Activated T-cell treated with anti-CD3 and anti-CD28 coated beads for 1 hour (primary cell): Measurements from ENCODE around the gene RBM47.
"Not testable (repeated sequence)": the region's sequence is repeated elsewhere in the genome, so short reads cannot be mapped to it uniquely, and the experiment has no call there.

ENCODE experiments used
- DNase-seq: peaks from one replicate; pipeline ENCODE4 v3.0.0-alpha.2; 2020; ENCODE audit warnings: low read depth

RBM47 gene

GRCh38 chr4:40526741-40527140, 102.9 kb downstream of the RBM47 start:
- no peak for DNase-seq

DNA sequence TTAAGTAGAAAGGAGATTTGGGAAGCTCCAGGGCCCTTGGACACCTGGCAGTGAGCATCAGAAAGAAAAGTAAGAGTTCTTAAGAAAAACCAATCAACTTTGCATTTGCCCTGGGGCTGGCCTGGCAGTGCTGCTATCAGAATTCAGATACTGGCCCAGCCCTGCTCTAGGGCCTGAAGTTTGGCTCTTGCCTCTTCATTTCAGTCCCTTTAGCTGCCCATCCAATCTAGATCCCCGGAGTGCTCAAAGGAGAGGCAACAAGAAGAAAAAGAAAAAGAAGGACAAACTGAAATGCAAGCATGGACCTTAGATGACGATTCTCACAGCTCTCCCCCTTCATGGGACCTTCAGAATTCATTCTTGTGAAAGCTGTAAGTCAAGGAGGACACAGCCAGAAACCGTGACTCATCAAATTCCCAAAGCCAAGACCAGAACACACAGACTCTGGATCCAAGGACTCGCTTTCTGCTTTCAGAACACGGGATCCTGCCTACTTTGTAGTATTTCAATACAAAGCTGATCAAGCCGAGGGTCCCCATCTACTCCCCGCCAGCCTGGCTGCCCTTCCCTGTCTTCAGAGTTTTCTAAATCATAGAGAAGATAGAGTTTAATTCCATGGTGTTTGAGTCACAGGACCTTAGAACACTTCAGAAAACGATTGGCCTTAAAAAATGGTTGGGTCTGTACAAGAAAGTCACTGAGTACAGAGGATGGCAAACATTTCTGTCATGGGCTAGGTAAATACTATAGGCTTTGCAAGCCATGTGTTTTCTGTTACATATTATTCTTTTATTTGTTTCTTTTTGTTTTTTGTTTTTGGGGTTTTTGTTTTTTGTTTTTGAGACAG, 103.7 kb downstream of the RBM47 start:
- DNase-seq, result no peak

GRCh38 chr4:40524366-40525041, 105.2 kb downstream of the RBM47 start:
- DNase-seq, result no peak

DNA sequence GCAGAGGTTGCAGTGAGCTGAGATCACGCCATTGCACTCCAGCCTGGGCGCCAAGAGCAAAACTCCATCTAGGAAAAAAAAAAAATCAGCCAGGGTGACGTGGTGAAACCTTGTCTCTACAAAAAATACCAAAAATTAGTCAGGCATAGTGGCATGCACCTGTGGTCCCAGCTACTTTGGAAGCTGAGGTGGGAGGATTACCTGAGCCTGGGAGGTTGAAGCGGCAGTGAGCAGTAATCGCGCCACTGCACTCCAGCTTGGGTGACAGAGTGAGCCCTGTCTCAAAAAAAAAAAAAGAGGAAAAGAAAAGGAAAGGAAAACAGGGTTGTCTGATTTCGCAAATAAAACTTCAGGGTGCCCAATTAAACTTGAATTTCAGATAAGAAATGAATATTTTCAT, 106.1 kb downstream of the RBM47 start:
- no peak for DNase-seq

GRCh38 chr4:40521957-40522356, 107.7 kb downstream of the RBM47 start:
- DNase-seq, result no peak

- no peak for DNase-seq
These were observed 109.1 kb downstream of the RBM47 start for GRCh38 chr4:40520533-40520932.

DNA sequence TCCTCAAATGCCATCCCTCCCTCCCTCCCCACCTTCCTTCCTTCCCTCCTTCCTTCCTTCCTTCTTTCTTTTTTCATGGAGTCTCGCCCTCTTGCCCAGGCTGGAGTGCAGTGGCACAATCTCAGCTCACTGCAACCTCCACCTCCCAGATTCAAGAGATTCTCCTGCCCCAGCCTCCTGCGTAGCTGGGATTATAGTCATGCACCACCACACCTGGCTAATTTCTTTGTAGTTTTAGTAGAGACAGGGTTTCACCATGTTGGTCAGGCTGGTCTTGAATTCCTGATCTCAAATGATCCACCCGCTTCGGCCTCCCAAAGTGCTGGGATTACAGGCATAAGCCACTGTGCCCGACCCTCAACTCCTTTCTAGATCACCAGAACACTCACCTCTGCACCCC, 112.6 kb downstream of the RBM47 start:
- DNase-seq, result not testable (repeated sequence)

DNA sequence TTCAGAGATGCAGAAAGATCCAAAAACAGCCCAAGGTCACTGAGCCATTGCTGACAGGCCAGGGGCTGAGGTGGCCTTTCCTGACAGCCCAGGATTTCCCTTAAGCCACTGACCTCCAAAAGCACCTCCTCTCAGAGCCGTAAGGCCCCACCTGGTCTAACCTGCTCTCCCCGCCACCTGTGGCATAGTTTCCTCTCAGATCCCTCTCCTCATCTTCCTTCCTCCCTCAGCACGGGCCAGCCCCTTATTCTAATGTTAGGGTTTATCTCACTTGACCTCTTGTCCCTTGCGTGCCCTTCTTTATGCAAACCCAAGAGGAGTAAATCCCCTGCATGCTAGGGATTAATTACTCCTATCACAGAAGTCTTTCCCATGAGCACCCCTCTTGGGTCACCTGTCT, 113.0 kb downstream of the RBM47 start:
- DNase-seq, result no peak

DNA sequence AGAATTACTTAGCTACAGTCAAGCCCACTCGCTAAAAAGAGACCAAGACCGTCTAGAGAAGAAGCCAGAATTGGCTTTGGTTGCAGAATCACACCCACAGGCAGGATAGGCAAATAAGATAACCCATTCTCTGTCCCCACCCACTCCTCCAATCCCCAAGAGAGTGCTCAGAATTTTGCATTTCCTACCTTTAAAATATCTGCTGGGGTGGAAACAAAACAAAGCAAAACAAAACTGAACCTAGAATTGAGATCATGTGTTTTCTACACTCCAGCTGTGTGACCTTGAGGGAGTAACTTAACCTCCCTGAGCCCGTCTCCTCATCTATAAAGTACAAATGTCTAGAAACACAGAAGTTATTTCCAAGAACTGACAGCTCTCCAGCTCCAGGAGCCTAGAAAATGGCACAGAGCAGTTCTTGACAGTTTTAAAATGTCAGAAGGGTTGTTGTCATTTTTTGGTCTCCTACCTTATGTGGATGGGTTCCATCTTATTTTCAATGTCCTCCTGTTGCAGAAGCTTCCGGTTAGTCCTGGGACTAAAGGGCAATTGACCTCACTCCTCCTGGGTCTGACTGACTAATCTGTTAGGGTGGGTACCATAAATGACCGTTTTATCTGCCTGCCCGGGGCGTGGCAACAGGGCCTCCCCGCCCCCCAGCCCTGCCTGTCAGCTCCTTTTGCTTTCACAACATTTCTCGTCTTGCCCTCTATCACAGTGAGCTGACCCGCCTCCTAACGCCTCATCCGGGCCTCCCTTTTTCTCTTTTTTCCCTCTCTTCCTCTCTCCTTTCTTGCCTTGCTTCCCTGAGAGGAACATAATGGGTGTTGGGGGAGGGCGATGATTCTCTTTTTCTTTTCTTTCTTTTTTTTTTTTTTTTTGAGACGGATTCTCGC, 114.0 kb downstream of the RBM47 start:
- DNase-seq, result no peak

GRCh38 chr4:40515037-40515397, 114.6 kb downstream of the RBM47 start:
- no peak for DNase-seq

DNA sequence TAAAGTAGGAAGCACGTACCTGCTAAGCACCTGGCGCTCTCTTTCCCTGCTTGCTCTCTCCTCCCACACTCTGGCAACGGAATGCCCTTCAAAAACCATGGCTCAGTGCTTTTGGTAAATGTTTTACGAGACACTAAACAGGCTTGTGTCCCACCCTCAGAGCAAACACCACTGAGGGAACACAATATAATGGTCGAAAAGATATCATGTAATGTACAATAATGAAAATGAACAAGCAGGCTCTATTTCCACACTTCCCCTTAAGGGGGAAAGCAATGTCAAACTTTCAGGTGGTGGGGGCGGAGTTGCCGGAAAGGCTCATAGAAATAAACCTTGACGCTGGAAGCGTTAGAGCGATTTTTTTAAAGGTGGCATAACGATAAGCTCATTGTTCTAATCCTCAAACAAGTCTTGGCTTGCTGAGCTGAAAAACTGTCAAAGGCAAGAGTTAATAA, 115.1 kb downstream of the RBM47 start:
- DNase-seq, result no peak

DNA sequence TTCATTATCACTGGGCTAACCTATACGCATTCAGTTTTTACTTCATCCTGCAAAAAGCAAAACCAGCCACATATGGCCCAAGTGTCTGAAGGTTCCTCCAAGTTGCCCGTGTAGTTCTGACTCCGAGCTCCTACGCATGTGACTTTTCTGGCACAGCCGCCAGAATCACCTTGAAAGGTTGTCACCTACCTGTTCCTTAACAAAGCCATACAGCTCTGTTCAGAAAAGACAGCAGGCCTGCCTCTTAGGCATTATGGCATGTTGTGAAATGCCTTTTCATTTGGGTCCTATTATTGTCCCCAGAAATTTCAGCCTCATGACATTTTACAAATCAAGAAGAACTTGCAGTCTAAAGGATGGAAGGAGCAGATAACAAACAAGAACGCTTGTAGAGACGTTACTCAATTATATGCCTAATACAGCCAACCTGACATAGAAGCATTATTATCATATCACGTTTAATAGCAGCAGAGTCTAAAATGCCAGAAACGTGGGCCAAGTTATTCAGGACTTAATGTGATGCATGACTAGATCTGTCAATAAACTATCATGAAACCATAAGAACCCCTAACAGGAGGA, 118.5 kb downstream of the RBM47 start:
- DNase-seq, result no peak

DNA sequence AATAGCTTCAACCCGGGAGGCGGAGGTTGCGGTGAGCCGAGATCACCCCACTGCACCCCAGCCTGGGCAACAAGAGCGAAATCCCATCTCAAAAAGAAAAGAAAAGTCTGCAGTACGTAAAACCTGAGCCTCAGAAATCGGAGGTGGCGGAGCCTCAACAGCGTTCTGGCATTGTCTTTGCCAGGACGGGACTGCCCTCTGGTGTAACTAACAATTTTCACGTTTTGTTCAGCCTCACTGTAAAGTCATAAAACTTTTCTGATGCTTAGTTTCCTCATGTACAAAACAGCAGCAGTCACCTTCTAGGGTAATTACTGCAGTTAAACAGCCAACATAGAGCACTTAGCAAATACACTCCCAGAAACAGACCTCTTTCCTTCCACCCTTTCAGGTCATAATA, 121.7 kb downstream of the RBM47 start:
- no peak for DNase-seq

DNA sequence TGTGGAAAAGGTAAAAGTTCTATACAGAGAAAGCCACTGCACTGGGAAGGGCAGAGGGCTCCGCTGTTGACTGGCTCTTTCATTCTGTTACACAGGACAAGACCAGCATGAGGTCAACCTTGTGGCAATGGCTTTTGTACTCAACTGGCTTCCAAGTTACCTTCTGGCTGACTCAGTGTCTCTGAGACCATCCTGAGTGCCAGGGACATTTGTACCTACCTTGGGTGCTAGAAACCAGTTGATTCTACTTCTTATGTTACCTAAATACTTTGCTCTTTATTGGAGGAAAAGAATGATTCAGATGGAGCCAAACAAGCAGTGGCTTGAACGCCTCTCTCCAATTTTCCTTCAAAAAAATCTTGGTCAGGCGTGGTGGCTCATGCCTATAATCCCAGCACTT, 123.2 kb downstream of the RBM47 start:
- no peak for DNase-seq

DNA sequence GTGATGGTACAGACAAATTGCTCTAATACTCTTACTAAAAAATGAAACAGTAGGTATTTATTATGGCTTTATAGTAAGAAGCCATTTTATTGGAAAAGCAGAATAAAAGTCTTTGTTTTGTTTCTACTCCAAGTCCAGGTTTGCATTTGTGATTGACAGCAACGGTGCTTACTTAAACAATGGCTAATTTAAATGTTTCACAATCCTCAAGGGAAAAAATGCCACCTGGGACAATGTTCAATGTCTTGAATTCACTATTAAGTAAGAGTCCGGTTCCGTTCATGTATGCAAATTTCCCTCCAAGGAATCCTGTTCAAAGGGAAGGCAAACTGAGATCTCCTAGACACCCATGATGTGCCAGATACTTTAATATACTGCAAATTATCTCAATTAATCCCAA, 123.6 kb downstream of the RBM47 start:
- no peak for DNase-seq

GRCh38 chr4:40502934-40503333, 126.7 kb downstream of the RBM47 start:
- DNase-seq, result no peak

GRCh38 chr4:40502220-40502619, 127.4 kb downstream of the RBM47 start:
- DNase-seq, result no peak

- no peak for DNase-seq
These were observed 128.9 kb downstream of the RBM47 start for GRCh38 chr4:40500781-40501180.

GRCh38 chr4:40493160-40493559, 136.5 kb downstream of the RBM47 start:
- DNase-seq, result no peak

DNA sequence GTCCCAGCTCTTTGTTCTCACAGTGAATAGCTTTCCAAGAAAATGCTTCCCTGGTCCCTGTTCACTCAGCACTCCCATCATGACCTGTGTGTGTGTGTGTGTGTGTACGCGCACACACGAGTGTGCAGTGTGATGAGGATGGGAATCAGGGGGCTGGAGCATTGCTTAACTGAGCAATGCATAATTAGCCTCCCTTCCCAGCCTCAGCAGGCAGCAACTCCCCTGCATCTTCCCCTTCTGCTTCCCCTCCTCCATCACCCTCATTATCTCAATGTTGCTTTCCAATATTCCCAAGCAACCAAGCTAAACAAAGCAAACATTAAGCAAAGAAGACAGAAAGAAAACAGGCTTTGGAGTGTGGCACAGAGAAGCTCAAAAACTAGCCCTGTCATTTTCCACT, 137.0 kb downstream of the RBM47 start:
- no peak for DNase-seq

GRCh38 chr4:40490481-40490880, 139.2 kb downstream of the RBM47 start:
- no peak for DNase-seq

GRCh38 chr4:40489961-40490360, 139.7 kb downstream of the RBM47 start:
- DNase-seq, result no peak
